Neural progenitor cell (in vitro differentiated cells): Measurements from ENCODE around the gene PLA2G12B.

Experiments used
- EZH2phosphoT487 ChIP-seq: fragments of 200-600 bp; sonication (generic); IDR thresholded peaks from 2 replicates; pipeline ENCODE4 v1.6.1; 2017; ENCODE audit warnings: antibody characterized with exemption
- TF ChIP-seq, protein P1 (sequence below): fragments of 200-600 bp; sonication (generic); IDR thresholded peaks from 2 replicates; pipeline ENCODE4 v1.5.1; 2017; ENCODE audit warnings: antibody characterized with exemption, mild to moderate bottlenecking

DNA sequence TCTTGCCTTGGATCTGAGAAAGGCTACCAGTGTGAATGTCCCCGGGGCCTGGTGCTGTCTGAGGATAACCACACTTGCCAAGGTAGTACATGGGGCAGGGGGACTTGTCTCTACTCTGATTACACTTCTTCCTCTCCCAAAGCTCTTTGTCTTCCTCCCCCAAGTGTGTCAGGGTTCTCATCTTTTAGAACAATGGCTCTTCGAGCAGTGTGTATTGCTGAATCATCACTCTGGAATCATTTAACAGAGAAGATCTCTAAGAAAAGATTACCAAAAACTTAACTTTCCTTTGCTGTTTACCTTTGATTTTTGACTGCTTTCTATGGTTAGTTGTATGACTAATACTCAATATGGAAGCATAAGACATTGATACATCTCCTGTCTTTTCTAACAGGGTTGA lies 42.8 kb downstream of the PLA2G12B start:
- TF ChIP-seq EZH2phosphoT487 = no peak
- TF ChIP-seq, protein P1, sequence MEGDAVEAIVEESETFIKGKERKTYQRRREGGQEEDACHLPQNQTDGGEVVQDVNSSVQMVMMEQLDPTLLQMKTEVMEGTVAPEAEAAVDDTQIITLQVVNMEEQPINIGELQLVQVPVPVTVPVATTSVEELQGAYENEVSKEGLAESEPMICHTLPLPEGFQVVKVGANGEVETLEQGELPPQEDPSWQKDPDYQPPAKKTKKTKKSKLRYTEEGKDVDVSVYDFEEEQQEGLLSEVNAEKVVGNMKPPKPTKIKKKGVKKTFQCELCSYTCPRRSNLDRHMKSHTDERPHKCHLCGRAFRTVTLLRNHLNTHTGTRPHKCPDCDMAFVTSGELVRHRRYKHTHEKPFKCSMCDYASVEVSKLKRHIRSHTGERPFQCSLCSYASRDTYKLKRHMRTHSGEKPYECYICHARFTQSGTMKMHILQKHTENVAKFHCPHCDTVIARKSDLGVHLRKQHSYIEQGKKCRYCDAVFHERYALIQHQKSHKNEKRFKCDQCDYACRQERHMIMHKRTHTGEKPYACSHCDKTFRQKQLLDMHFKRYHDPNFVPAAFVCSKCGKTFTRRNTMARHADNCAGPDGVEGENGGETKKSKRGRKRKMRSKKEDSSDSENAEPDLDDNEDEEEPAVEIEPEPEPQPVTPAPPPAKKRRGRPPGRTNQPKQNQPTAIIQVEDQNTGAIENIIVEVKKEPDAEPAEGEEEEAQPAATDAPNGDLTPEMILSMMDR = no peak
